Measurements from ENCODE around the gene CD81.
A peak's percentile ranks its signal among the peaks of the same experiment; 100 is the strongest.

CD81 gene

DNA sequence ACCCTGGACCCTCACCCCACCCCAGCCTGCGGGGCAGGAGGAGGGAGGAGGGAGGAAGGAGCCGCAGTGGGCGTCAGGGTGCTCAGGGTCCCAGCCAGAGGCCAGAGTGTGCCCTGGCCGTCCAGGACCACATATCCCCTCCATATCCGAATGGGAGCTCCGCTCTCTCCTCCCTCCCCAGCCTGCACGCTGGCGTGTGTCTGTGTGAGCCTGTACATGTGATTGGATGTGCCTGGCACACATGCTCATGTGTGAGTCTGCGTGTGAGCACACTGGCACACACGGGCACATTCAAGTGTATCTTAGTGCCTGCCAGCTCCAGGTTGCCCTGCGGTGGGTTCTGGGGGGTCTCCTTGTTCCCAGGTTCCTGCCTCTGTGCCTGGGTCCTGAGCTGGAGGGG, 31.6 kb downstream of the CD81 start:
- no peak for DNase-seq

DNA sequence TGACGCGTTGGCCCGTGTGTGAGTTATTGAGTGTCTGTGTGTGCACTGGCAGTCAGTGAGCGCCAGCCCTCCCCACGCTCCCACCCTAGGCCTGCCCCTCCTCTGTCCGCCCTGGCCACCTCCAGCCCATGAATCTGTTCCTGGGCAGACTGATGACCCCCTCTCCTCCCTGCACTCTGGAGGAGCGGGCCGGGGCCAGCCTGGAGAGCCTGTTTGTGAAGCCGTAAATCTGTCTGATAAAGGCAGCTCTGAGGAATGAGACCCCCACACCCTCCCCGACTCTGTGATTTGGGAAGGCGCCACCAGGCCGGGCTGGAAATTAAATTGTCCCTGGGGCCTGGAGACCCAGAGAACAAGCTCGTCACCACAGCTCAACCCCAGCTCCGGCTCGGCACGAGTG, 32.0 kb downstream of the CD81 start:
- DNase-seq: no peak

DNA sequence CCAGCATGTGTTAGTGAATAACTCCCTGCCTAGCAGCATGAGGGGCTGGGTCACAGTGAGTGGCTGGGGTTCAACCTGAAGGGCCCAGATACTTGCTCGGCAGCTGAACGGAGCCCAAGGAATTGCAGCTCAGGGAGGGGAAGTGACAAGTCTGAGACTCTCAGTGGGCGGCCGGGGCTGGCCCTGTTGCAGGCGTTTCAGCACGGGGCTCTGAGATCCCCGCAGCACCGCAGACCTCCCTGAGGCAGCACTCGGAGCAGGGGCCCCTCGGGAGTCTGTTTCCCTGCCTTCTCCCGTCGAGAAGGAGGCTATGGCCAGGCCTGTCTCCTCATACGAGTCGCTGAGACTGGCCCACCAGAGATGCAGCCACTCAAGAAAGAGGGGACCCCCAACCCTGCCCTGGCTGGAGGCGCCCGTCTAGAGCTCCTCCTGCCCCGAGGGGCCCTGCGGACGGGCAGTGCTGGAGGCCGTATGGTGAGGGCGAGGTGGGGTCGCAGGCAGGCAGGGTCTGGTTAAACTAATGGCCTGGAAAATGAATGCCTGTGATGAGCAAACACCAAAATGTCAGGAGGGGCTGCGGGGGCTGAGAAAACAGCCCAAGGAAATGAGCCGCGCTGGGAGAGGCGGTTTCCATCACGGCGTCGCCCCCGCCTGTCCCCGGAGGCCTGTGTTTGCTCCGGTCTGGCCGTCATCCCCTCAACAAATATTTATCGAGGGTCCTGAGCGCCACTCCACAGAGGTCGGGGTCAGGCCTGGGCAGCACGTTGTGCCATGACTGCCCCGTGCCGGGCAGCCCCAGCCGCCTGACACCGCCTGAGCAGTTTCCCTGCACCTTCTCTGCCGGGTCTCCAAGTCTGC, 32.7 kb downstream of the CD81 start:
- DNase-seq: no peak

DNA sequence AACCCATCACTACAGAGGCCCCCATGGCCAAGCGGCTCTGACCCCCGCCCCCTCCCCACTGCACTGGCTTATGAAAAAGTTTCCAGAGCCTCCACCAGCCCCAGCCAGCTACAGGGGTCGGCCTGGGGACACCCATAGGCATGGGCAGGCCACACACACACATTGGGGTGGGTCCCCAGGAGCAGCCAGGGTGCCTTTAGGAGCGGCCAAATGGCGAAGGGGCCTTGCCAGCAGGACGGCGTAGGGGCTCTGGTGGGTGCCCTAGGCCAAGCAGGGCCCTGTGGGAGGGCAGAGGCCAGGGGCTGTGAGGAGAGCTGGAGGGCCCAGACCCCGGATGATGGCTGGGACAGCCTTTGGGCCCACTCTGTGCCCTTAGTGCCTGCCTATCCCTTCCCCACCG, 33.5 kb downstream of the CD81 start:
- DNase-seq: no peak

DNA sequence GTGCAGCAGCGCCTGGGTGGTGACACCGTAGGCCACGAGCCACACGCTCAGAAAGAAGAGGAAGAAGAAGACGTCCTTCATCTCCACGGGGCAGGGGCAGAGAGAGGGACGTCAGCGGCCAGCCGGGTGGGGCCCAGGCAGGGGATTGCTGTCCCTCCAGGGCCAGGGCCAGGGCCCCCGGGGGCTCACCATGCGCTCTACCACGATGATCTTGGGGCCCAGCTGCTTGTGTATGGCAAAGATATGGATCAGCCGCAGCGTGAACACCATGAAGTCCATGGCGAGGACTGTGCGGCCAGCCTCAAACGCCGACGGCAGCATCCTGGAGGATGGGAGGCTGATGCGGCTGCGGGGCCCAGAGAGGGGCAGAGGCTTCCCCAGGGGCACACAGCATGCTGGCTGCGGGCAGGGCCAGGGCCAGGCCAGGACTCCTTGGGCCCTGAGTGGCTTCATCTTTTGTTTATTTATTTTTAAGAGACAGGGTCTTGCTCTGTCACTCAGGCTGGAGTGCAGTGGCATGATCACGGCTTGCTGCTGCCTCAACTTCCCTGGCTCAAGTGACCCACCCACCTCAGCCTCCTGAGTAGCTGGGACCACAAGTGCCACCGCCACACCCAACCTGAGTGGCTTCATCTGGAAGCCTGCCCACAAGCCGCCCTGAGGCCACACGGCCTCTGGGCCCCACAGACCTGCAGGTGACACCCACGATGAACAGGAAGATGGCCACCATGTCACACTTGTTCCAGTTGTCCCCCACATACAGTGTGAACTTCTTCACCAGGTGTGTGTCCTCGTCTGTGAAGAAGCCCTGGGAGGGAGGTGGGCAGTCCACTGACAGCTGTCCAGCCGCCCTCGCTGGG, 34.6 kb downstream of the CD81 start:
- no peak for DNase-seq

DNA sequence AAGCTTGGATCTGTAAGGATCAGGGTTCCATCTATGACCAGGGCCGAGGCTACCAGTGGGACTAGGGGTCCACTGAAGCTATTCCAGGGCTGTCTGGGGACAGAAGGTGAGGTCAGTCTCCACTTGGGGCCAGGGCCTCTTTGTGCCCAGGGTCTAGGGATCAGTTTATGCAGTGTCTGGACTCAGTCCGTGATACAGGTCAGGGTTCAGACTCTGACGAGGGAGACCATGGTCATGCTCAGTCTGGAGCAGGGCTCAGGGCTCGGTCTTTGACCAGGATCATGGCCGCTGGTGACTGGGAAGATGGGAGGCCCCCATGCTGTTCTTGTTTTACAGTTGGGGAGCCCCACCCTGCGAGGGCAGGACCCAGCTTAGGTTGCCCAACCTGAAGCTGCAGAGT, 35.2 kb downstream of the CD81 start:
- DNase-seq: no peak

DNA sequence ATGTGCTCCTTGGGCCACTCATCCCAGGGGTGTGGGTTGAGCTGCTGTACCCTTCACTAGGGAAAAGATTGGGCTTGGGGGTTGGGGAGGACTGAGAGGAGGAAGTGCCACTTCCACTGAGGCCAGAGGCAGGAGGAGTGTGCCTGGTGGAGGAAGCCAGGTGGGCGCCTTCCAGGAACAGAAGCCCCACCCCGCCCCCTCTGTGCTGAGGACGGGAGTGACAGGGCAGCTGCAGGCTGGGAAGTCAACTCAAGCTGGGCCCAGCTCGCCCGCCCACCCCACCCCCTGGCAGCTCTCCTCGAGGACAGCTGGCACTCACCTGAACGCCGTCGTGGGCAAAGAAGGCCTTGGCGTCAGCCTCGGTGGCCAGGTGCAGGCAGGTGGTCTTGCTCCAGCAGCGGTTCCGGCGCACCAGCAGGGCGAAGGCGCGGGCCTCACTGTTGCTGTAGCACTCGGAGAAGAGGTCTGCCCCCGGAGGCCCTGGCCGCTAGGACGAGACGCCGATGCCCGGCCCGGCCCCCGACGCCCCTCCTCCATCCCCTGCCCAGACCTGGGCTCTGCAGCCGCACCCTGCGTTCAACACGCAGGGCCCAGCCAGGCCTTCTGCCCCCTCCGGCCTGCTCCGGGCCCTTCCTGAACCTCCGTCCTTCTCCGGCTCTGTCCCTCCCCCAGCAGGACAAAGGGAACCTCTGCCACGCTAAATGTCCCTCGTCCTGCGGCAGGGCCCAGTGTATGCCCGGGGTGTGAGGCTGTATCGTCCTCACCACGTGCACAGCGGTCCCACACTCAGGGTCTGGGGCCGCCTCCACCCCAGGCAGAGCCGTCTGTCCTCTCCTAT, 36.9 kb downstream of the CD81 start:
- DNase-seq: no peak

DNA sequence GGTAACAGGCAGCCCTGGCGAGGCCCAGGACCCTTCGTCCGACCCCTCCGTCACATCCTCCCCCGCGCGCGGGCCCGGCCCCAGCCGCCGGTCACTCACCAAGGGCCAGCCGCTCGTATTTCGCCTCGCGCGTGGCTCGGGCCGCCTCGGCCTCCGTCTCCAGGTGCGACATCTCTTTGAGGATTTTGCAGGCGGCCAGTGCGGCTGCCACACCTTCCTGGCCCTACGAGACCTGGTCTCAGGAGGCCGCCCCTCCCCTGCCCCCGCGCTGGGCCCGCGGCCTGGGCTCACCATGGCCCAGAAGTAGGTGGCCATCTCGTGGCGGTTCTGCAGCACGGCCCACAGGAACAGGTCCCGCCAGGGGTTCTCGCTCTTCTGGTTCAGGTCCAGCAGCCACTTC, 37.5 kb downstream of the CD81 start:
- no peak for DNase-seq

DNA sequence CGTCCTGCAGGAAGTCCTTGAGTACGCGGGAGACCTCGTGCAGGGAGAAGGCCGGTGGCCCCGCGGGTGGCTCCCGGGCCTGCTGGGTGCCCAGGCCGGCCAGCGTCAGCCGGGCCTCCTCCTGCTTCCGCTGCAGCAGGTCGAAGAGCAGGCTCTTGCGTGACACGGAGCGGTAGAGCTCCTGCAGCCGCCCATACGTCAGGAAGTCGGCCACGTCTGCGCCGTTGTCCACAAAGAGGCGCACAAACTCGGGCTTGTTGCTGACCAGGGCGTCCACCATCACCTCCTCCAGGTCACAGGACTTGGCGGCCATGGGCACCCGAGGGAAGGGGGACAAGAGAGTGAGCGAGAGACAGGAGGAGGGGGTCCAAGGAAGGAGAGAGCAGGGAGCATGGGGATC, 38.1 kb downstream of the CD81 start:
- DNase-seq: no peak

DNA sequence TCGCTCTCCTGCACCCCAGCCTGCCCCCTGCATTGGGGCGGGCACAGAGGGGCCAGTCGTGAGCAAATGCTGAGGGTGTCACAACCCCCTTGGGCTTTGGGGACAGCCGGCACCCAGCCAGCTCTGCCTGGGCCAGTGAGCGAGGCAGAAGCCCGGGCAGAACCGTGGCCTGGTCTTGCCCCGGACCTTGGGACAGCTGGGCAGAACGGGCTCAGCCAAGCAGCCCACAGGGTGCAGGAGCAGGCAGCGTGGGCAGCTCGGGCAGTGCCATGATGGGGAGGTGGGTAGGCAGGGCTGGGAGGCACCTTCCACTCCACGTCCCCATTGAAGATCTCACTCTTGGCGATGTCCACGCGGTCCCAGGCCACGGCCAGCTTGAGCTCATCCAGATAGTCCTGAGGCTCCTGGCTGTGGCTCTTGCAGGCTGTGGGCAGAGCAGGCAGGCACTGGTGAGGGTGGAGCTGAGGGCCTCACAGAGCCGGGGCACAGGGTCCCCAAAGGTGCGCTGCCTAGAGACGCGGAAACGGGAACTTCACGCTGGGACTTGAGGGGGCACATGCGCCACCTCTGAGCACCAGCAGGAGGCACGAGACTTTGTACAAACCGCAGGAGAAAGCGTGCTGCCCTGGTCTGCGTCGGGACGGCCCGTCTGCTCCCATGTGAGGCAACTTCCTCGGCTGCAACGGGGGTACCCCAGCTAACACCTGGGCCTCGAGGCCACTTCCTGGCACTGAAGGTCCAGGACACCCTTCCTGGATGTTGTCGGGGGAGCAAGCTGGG, 38.7 kb downstream of the CD81 start:
- DNase-seq: no peak

DNA sequence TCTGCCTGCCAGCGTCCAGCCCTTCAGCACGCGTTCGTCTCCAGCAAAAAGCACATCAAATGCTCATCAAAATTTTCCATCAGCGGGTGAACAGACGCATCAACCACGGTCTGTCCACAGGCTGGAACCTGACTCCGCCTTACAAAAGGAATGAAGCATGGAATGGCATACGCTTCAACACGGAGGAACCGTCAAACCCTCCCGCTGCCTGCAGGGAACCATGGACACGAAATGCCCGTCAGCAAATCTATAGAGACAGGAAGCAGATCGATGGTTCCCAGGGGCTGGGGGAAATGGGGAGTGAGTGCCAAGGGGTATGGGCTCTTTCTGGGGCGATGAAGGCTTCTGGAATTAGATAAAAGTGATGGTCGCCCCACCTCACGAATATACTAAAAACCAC, 39.7 kb downstream of the CD81 start:
- no peak for DNase-seq

DNA sequence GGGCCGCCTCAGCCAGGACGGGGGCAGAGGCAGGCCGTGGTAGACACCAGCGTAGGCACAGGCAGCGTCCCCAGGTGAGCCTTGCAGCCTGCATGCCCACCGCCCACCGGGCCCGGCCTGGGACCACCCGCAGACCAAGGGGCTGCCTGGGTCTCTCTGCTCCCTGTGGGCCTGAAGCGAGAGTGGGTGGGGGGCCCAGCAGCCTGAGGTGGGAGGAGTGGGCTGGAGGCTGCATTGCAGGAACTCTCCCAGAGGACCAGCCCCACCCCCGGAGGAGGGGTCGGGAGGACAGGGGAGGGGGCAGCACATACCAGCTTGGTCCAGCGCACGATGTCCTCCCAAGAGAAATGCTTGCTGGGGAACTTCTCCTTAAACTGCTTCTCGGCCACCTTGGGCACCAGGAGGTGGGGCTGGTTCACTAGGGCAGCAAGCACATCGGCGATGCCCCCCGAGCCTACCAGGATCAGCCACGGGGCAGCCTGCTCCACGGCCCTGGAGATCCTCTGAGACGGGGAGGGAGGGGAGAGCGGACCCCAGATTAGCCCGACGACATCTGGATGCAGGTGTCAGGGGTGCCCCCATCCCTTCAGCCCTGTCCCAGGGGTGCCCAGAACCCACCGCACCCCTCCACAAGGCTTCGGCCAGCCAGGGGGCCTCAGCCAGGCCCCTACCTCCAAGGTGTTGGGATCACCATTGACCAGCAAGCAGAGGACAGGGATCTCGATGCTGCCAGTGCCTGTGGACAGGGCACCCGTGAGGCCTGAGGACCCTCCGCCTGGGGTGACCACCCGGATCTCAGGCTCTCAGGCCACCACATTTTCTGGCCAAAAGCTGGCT, 41.0 kb downstream of the CD81 start:
- DNase-seq: no peak

DNA sequence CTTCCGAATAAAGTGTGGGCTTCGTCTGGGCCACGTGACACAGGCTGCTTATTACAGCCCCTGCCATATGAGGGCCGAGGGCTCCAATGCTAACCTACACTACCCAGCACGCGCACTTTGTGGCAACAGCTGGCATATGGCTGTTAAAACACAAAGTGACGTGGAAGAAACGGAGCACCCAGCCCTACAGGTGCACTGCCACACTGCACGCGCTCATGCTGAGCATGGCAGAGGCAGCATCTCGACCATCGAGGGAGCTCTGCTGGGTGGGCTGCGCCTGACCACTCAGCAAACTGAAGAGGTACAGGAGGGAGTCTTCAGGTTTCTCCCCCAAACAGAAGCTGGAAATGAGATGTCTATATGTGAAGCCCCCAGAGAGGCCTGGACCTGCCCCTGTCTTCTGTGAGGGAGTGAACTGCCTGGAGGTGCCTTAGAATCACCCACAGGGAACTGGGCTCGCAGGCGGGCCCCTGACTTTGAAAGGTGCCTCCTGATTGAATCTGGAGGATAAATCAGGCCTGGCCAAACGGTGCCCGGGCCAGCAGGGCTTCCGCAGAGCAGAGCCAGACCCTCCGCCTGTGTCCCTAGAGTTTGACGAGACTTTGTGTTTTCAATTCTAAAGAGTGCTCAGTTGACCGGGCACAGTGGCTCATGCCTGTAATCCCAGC, 41.7 kb downstream of the CD81 start:
- no peak for DNase-seq

DNA sequence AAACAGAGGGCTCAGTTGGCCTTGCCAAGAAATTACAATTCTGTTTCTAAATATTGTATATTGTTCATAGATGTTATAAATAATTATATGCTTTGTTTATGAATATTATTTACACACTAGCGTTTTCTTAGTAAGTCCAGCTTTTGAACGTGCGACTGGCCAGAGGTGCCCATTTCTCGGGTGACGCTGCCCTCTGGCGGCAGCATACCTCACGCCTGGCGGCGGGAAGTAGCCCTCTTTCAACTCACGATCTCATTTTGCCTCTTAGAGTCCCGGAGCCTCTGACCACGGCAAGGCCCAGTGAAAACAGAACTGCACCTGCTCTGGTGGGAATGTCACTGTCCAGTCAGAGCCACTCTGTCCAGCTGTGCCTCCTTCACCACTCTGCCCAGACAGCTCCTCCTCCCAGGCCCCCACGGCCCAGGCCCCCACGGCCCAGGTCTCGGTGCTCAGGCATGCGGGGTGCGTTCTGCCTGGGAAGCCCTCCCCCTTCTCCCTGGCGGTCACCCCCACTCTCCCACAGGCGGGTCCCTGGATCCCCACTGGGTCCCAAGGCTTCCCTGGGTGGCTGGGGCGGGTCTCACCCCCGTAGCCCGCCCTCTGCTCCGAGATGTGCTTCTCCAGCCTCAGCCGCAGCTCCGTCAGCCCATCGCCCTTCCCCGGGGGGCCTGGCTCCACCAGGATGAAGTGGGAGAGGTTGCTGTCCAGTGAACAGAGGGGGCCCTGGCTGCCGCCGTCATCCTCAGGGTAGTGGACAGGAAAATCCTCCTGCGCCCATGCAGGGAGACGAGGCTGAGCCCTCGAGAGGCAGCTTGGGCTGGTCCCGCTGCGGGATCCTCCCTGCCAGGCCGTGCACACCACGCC, 42.8 kb downstream of the CD81 start:
- peak; percentile 46 to 57 for DNase-seq

DNA sequence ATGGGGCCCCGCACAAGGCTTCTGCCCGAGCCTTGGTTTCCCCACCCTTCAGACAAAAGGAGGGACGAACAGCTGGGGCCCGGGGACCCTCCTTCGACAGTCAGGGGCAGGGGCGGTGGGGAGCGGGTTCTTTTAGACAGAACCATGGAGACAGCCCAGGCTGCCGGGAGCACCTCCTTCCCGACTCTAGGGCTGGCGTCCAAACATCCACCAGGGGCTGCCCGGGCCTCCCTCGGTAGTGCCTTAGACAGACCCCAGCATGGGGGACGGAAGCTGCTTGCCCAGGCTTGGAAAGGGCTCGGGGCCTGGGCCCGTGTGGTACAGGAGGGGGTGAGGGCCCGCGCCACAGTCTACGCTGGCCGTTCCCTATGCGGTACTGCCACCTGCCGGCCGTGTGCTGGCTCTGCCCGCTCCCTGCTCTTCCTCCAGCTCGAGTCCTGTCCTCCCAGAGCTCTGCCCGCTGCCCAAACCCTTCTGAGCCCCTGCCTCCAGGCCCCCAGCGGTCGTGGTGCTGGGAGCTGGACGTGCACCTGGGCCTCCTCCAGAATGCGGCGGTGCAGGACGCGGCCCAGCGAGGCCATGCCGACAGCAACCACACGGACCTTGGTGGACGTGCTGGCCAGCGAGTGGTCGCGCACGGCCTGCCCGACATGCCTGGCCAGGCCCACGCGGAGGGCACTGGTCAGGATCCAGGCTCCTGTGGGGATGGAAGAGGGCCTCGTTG, 43.6 kb downstream of the CD81 start:
- DNase-seq: peak; percentile 69 to 72

DNA sequence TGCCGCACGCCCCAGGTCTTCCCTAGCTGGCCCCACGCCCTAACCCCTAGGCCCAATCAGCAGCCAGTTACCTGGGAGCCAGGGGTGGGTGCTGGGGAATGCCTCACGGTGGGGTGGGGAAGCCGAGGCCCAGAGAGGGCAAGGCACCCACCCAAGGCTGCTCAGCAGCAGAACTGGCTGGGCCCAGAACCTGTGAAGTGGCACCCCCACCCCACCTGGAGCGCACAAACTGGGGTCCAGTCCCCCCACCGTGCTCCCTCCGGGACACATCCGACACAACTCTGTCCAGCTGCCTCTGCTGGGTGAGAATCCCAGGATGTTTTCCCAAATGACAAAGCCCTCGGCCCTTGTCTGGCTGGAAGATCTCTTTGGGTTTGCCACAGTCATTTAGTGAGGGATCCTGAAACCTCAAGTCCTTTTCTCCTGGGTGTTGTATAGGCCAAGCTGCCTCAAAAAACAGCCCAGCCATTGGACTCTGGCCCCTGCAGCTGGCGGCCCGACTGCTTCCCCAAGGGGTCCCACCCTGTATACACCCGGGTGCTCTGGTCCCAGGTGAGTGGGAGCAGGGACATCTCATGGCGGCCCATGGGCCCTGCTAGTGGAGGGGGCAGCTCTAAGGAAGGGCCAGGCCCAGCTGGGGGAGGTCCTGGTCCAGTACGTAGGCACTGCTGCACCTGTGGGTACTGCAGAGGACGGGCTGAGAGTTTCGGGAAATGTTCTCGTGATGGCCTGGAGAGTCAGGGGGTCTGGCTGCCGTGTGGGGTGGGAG, 44.3 kb downstream of the CD81 start:
- no peak for DNase-seq

DNA sequence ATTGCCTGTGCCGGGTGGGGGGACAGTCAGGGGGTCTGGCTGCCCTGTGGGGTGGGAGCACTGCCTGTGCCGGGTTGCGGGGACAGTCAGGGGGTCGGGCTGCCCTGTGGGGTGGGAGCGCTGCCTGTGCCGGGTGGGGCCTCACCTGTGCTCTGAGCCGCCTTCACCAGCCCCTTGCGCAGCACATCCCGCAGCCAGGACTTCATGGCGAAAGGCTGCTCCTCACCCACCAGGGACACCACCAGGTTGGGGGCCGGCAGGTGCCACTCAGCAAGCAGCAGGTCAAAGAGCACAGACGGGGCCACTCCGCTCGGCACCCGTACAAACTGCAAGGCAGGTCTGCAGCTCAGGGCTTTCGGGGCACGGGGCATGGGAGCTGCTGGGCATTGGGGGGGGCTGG, 44.9 kb downstream of the CD81 start:
- no peak for DNase-seq

DNA sequence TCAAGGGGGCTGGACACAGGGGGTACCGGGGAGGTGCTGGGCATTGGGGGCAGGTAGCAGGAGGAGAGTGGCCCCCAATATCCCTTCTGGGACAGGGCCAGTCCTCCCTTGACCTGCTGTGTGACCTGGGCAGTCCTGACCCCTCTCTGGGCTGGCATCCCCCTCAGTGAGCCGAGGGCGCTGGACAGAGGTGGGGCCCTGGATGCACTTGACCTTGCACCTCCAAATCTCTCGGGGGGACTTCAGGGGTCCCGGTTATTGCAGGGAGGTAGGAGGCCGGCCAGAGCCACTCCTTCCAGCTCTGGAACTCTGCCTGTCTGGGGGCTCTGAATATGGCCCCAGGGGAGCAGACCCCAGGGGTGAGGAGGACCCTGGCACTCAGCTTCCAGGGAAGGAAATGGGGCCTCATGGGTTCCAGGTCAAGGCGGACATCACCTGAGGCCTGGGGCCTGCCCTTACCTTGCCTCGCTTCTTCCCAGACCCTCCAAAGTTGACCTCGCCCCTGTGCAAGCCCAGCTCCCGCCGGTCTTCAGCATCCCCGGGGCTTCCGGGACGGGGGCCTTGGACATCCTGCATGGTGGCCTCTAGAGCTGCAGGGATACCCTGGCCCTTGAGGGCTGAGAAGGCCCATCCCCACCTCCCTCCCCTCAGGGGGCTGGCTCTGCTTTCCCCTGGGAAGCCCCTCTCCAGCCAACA, 45.5 kb downstream of the CD81 start:
- no peak for DNase-seq
